ENCODE results near the gene EIF1.

DNA sequence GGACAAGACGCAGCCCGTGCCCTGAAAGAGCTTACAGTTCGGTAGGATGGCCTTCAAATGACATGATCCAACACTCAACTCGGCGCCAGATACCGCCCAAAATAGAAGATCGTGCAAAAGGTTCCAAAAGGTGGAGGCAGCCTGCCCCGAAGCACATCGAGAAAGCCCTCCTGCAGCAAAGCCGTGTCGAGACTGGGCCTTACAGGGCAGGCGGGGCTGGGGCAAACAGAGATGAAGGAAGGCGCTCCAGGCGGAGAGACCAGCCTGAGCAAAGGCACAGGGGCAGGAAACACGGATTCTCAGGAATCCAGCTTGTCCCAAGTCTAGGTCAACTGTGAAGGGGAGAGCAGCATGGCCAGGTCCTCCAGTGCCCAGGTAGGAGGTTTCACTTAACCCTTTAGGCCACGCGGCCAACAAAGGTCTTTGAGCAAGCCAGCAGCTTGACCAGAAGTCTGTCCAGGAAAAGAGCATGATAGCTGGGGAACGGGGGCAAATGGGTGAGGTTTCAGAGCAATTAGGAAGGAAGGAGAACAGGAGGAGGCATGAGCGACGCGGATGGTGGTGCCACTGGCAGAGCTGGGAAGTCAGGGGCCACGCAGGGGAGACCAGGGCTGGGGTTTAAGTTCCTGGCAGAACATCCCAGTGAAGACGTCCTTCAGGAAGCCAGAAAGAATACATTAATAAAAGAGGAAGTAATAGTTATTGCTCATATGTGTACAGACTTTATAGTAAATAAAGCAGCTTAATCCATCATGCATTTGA lies 21.2 kb upstream of the EIF1 start:
- TF ChIP-seq, protein P1, sequence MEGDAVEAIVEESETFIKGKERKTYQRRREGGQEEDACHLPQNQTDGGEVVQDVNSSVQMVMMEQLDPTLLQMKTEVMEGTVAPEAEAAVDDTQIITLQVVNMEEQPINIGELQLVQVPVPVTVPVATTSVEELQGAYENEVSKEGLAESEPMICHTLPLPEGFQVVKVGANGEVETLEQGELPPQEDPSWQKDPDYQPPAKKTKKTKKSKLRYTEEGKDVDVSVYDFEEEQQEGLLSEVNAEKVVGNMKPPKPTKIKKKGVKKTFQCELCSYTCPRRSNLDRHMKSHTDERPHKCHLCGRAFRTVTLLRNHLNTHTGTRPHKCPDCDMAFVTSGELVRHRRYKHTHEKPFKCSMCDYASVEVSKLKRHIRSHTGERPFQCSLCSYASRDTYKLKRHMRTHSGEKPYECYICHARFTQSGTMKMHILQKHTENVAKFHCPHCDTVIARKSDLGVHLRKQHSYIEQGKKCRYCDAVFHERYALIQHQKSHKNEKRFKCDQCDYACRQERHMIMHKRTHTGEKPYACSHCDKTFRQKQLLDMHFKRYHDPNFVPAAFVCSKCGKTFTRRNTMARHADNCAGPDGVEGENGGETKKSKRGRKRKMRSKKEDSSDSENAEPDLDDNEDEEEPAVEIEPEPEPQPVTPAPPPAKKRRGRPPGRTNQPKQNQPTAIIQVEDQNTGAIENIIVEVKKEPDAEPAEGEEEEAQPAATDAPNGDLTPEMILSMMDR (IDR thresholded peaks at IDR 0.05): peak in 2 of 3 donors; percentile 1
- TF ChIP-seq POLR2A (IDR thresholded peaks at IDR 0.05) (no peak), POLR2AphosphoS5 (IDR thresholded peaks at IDR 0.05) (no peak)
